KBM-7 (cell line): ENCODE measurements around the gene SPINDOC.
"Not testable (repeated sequence)": the region's sequence is repeated elsewhere in the genome, so short reads cannot be mapped to it uniquely, and the experiment has no call there.

Experiments
- DNase-seq: peaks from one replicate; pipeline ENCODE4 v3.0.0-alpha.2; 2015
- in situ Hi-C: fragments of 300-500 bp; cut with MboI; formaldehyde crosslinking; loops from 2 replicates; pipeline ENCODE4 v1.14.3; 2020; ENCODE audit warnings: low sequenced_read_pairs, low pct_unique_long_range_greater_than_20kb, mixed read lengths

Gene SPINDOC

GRCh38 chr11:63813035-63813562 lies at the start of gene SPINDOC:
Gene SPINDOC (plus strand): TSS chr11:63813456. CDS start chr11:63813687, 231 bp downstream.
- peak; percentile 59 for DNase-seq

GRCh38 chr11:63763496-63764339 lies 49.5 kb upstream of the SPINDOC start:
- DNase-seq, result no peak
- in situ Hi-C loops, result no loop called here

More at GRCh38 chr11:63813035-63813562, at the start of gene SPINDOC:
- in situ Hi-C loops, result no loop called here

- in situ Hi-C loops, result no loop called here
Measured at GRCh38 chr11:63764340-63764678, 48.9 kb upstream of the SPINDOC start.

GRCh38 chr11:63764679-63765647 lies 48.3 kb upstream of the SPINDOC start:
- in situ Hi-C loops, result no loop called here
- no peak for DNase-seq

More at GRCh38 chr11:63764340-63764678, 48.9 kb upstream of the SPINDOC start:
- no peak for DNase-seq

GRCh38 chr11:63765688-63766241 lies 47.5 kb upstream of the SPINDOC start:
- DNase-seq, result no peak
- in situ Hi-C loops, result no loop called here

- in situ Hi-C loops, result no loop called here
Measured at GRCh38 chr11:63766531-63767235, 46.6 kb upstream of the SPINDOC start.

GRCh38 chr11:63767267-63767564 lies 46.0 kb upstream of the SPINDOC start:
- in situ Hi-C loops, result no loop called here
- DNase-seq, result no peak

More at GRCh38 chr11:63766531-63767235, 46.6 kb upstream of the SPINDOC start:
- DNase-seq, result no peak

GRCh38 chr11:63767565-63768236 lies 45.6 kb upstream of the SPINDOC start:
- in situ Hi-C loops, result no loop called here
- peak; percentile 72 for DNase-seq

GRCh38 chr11:63768237-63769041 lies 44.8 kb upstream of the SPINDOC start, which contains the start of gene ZFTA:
Gene ZFTA (minus strand): TSS chr11:63768775. CDS start chr11:63768622, 153 bp downstream.
- in situ Hi-C loops, result no loop called here
- peak; percentile 63 for DNase-seq

- in situ Hi-C loops, result no loop called here
- DNase-seq, result no peak
Measured at GRCh38 chr11:63769042-63769713, 44.1 kb upstream of the SPINDOC start.

- in situ Hi-C loops, result no loop called here
- no peak for DNase-seq
Measured at GRCh38 chr11:63769714-63770455, 43.4 kb upstream of the SPINDOC start.

GRCh38 chr11:63770763-63771162 lies 42.5 kb upstream of the SPINDOC start:
- no peak for DNase-seq

GRCh38 chr11:63771741-63772318 lies 41.4 kb upstream of the SPINDOC start:
- DNase-seq, in situ Hi-C loops: not testable (repeated sequence)

More at GRCh38 chr11:63770763-63771162, 42.5 kb upstream of the SPINDOC start:
- in situ Hi-C loops, result no loop called here

GRCh38 chr11:63775191-63775590 lies 38.1 kb upstream of the SPINDOC start:
- no peak for DNase-seq
- in situ Hi-C loops, result no loop called here

- no peak for DNase-seq
- in situ Hi-C loops, result no loop called here
Measured at GRCh38 chr11:63779039-63779438, 34.2 kb upstream of the SPINDOC start.

- in situ Hi-C loops, result no loop called here
Measured at GRCh38 chr11:63782749-63783148, 30.5 kb upstream of the SPINDOC start.

More at GRCh38 chr11:63782749-63783148, 30.5 kb upstream of the SPINDOC start:
- no peak for DNase-seq
